Right renal cortex interstitium (tissue), 3 donors: ENCODE measurements around the gene PPIB. TPM values are rescaled to one million over a fixed set of nuclear protein-coding genes. Genes with fewer than 3 reads are reported as not detected.
"Not testable (repeated sequence)": the region's sequence is repeated elsewhere in the genome, so short reads cannot be mapped to it uniquely, and the experiment has no call there.

Experiments
- DNase-seq, 3 donors: peaks; one replicate each; pipeline ENCODE4 v3.0.0-alpha.2; 2013; ENCODE audit warnings: low read depth in 3 of 3, low spot score in 2 of 3
- polyA plus RNA-seq, 3 donors: library from polyadenylated mRNA; unstranded; fragments of 120-200 nt; gene quantifications; one replicate each; pipeline ENCODE4 v1.2.1, GENCODE V29; 2013; ENCODE audit not compliant: insufficient read length in 3 of 3

The PPIB gene
- polyA plus RNA-seq, 3 donors: 544 to 647 (median 628) TPM

DNA sequence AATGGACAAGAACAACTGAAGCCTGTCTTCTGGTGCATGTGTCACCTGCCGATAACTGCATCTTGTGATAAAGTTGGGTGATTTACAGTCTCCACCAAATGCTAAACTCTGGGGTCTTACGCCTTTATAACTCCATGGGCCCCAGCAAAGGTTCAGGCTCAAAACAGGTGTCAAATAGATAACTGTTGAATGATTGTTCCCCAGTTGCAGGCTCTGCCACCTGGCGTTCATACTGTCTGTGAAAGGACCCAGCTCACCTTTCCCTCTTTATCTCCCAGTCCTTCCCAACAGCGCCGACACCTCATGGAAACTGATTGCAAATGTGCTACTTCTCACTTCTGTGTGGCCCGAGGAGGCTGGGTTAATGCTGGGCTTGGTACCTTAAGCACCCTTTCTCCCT, 19.5 kb downstream of the PPIB start:
- no peak for DNase-seq

- no peak for DNase-seq
Observed at GRCh38 chr15:64141798-64142512, 20.9 kb downstream of the PPIB start.

GRCh38 chr15:64138331-64138941, 24.4 kb downstream of the PPIB start:
- no peak for DNase-seq

DNA sequence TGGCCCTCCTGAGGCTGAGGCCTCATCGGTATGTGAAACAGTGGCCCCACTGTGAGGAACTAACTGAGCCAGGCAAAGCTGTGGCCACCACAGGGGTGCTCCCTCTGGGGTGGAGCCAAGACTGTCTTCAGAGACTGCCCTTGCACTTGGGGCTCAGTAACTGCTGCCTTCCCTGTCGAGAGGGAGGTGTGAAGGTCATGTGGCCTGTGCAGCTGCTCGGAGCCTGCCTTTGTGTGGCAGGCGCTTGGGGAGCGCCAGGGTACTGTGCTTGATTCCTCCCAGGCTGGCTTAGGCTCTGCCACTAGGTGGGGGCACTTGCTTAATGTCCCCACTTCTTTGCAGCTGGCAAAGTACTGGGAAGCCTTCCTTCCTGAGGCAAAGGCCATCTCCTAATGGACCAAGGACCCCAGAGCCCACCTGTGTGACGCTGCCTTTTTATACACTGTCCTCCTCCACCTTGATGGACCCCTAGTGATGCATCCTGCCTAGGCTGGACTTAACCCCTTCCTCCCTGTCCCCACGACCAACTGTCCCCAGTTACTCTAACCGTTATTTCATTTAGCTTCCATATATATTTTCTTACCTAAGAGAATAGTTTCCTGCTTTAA, 25.5 kb downstream of the PPIB start:
- DNase-seq: no peak

GRCh38 chr15:64136347-64136746, 26.5 kb downstream of the PPIB start:
- DNase-seq: no peak

DNA sequence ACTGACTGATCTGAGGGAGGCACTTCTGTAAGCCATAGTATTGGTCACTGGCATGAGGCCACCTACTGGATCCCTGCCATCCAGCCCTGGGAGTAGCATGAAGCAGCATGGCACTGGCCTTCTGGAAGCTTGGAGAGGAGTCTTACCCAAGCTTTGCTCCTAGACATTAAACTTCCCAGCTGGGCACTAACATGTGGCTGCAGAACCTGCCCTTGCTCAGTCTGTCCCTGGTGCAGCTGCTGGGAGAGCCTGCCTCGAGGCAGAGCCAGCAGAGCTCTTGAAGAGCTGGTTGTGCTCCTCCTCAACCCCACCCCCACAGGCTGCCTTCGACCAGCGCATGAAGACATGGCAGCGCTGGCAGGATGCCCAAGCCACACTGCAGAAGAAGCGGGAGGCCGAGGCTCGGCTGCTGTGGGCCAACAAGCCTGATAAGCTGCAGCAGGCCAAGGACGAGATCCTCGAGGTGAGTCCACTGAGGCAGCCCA, 28.4 kb downstream of the PPIB start:
- no peak for DNase-seq

- DNase-seq: no peak
Observed at GRCh38 chr15:64133623-64134344, 29.0 kb downstream of the PPIB start.

DNA sequence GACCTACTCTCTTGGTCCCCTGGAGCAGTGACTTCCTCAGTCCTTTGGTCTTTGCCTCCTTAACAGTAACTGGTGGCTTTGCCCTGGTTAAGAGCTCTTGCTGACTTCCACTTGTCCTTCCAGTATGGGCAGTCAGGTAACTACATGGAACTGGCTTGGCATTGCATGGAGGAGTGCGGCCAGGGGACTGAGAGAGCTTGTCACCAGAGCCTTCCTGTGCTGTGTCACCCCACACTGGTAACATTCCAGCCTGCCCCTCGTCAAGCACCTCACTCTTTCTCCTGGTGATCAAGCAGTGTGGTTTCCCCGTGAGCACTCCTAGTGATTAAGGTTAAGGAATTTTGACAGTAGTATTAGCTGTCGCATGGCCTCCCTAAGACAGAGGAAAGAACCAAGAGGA, 30.6 kb downstream of the PPIB start:
- no peak for DNase-seq

DNA sequence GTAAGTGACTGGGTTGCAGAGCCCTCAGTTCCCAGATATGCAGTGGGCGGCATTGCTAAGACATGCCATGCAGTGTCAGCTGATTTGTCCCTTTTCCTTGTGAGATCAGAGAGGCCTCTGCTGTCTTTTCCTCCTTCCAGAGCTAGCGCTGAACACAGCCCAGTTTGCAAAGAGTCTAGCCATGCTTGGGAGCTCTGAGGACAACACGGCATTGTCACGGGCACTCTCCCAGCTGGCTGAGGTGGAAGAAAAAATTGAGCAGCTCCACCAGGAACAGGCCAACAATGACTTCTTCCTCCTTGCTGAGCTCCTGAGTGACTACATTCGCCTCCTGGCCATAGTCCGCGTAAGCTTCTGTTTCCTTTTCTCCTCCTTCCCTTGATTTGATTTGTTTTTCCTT, 31.3 kb downstream of the PPIB start:
- no peak for DNase-seq

DNA sequence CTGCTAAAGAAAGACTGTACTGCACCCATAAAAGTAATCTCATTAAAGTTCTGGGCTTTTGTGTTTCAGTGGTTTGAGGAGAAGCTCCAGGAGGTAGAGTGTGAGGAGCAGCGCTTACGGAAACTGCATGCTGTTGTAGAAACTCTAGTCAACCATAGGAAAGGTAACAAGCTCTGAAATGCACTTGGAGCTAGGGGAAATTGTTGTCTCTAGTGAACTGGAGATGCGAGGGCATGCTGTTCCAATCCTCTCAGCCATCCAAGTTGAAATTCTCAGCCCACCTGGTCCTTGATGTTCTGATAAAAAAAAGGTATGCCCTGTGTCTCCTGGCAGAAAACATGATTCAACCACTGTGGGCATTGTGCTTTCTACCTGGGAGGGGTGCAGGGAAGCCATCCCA, 32.7 kb downstream of the PPIB start:
- no peak for DNase-seq

DNA sequence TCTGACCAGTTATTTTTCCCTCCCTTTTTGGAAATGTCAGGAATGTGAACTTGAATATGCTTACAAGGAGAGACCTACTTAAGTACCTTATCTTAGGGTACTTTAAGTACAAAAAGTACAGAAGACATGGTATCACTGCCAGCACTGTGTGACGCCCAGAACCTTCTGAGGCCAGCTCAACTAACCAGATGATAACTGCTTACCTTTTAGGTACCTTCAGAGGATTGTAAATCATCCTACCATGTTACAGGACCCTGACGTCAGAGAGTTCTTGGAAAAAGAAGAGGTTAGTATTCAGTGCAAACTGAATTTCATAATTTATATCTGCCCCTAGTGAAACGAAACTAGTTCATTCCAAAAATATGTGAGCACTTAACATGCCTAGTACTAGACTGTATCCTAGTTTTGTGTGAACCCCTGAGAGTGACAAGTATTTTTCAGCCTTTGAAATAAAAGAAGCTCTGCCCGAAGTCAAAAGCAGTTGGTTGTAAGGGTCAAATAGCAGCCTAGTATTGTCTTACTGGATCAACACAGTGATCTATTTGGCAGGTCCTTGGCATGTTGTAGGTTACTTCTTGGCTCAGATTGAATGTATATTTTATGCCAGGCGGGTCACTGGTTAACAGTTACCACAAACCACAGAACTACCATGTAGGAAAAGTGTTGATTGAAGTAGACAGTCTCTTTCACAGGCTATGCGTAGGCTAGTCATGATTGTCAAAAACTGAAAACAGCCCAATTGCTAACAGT, 35.1 kb downstream of the PPIB start:
- no peak for DNase-seq

DNA sequence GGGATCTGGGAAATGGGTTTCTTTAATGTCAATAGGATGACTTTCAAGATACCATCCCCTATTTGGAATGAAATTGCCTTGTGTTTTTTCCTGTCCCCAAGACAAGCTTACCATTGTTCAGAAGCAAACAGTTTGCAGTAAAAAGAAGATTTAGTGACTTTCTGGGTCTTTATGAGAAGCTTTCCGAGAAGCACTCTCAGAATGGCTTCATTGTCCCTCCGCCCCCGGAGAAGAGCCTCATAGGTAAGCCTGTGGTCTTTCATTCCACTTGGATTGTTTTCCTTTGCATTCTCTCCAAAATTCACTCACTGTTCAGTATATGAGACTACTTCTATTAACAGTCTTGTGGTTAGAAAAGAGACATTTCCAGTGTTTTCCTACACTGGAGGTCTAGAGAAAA, 36.8 kb downstream of the PPIB start:
- DNase-seq: no peak

- no peak for DNase-seq
Observed at GRCh38 chr15:64122936-64123351, 39.9 kb downstream of the PPIB start.

GRCh38 chr15:64122444-64122843, 40.4 kb downstream of the PPIB start:
- no peak for DNase-seq

GRCh38 chr15:64121614-64122013, 41.2 kb downstream of the PPIB start:
- no peak for DNase-seq

GRCh38 chr15:64120322-64120721, 42.5 kb downstream of the PPIB start:
- DNase-seq: not testable (repeated sequence)

DNA sequence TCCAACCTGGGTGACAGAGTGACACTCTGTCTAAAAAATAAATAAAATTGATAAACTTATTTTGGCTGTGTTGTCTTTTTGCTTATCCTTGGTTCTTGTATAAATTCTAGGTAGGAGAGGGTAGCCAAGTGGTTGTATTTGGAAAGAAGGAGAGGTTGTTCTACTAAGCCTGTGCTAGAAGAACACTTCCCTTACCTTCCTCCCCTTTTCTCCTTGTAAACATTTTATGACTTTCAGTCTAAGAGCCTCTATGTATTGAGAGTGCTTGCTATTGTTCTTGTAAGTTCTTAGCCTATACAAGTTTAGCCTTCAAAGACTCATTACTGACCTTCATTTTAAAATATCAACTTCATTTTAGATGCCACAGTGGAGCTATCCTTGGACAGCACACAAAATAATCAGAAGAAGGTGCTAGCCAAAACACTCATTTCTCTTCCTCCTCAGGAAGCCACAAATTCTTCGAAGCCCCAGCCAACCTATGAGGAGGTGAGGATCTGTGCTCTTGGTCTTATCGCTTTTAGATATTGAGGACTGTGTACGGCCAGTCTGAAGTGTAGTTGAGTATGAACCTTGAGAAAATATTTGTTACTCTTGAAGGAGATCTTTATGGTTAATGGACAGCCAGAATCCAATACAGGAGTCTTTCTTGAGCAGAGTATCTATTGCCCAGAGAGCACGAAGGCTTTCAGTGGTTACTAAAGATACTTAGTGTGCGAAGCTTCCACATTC, 44.9 kb downstream of the PPIB start:
- no peak for DNase-seq

- DNase-seq: no peak
Observed at GRCh38 chr15:64112904-64113303, 49.9 kb downstream of the PPIB start.

DNA sequence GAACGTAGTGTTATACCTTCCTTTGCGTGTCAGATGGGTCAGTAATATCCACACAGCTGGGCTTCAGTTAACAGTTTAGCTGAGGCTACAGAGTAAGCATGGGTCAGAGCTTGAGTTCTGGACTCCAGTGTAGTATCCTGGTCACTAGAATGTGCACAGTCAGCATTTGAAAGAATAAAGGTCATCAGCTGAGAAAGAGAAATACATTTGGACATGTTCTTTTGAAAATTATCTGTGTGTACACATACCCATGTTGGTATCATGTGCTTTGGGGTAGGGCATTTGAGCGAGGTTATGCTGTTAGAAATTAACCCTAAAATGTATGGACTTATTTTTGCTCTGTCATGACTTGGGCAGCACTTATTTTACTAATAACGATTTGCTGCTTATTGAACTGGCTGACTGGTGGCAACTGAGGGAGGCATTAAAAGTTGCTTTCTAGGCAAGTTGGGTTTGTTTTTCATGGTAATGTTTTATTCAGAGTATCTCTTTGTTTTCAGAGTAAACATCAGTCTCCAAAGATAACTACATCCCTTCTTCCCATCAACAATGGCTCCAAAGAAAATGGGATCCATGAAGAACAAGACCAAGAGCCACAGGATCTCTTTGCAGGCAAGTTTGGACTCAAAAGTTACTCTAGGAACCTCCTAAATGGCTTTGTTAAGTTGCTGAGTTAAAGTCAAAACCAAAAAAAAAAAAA, 50.6 kb downstream of the PPIB start:
- DNase-seq: no peak
